Measurements from ENCODE around the gene TRMT2A. TPM values are rescaled to one million over a fixed set of nuclear protein-coding genes. Genes with fewer than 3 reads are reported as not detected.

Gene TRMT2A
- total RNA-seq, 2 experiments from 2014 or later: 71.8 to 75.2 TPM

DNA sequence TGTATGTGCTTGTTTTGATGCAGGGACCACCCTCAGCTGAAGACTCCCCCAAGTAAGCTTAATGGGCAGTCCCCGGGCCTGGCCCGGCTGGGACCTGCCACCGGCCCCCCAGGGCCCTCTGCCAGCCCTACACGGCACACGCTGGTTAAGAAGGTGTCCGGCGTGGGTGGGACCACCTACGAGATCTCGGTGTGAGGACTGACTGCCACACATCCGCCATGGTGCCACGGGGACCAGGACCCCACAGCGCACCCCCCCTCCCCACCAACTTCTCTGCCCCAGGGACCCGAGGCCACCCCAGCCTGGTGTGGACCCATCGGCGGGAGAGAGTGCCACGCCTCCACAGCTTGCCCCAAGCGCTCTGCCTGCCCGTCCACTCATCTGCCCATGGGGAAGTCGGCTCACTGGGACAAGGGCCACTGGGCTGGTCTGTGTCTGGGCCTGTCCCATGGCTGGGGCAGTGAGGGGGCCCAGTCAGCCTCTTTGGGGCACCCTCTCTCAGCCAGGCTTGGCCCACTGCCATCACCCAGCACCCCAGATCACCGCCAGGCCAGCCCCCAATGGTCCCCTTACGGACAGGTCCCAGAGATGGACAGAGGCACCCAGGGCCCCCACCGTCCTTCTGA is 28.3 kb upstream of the TRMT2A start:
- no peak for DNase-seq
- Mint-ChIP-seq H3K36me3 (ENCODE audit: low read depth) (no peaks in the 10 kb centered on the region), H3K4me3 (no peak overlapping the region), H3K27ac (no peak overlapping the region), H3K4me1 (no peaks in the 10 kb centered on the region), H3K27me3 (no peaks in the 10 kb centered on the region), H3K9me3 (no peaks in the 10 kb centered on the region)
- ChIA-PET POLR2A (no interaction called here), CTCF (no interaction called here)

DNA sequence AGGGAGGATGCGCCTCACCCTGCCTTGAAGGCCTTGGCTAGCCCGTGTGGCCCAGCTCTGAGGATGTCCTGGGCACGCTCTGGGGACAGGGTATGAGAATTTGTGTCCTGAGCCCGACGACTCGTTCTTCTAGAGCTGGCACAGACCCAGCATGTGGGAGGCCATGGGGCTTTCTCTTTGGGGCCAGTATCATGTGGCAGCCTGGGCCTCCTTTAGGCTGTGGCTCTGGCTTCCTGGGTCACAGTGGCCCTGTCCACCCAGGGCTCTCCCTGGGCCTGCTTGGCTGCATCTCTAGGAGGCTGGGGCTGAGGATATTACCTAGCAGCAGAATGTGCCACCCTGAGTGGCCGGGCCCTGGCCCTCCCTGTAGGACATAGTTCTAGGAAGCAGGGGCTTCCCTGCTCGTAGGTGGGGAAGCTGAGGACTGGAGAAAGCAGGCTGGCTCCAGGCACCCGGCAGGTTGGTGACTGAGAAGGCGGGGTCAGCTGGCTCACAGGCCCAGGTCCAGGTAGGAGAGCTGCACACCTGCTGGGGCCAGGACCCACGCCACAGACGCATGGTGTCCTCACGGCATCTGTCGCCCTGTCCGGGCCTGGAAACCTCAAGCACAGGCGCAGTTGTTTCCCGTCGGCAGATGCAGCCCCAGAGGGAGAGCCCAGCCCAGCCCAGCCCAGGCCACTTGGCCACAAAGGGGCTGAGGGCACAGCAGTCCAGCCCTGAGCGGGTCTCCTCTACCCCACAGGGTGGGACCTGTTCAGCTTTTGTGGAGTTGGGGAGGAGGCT is 27.0 kb upstream of the TRMT2A start:
- CTCF ChIA-PET: no interaction called here

DNA sequence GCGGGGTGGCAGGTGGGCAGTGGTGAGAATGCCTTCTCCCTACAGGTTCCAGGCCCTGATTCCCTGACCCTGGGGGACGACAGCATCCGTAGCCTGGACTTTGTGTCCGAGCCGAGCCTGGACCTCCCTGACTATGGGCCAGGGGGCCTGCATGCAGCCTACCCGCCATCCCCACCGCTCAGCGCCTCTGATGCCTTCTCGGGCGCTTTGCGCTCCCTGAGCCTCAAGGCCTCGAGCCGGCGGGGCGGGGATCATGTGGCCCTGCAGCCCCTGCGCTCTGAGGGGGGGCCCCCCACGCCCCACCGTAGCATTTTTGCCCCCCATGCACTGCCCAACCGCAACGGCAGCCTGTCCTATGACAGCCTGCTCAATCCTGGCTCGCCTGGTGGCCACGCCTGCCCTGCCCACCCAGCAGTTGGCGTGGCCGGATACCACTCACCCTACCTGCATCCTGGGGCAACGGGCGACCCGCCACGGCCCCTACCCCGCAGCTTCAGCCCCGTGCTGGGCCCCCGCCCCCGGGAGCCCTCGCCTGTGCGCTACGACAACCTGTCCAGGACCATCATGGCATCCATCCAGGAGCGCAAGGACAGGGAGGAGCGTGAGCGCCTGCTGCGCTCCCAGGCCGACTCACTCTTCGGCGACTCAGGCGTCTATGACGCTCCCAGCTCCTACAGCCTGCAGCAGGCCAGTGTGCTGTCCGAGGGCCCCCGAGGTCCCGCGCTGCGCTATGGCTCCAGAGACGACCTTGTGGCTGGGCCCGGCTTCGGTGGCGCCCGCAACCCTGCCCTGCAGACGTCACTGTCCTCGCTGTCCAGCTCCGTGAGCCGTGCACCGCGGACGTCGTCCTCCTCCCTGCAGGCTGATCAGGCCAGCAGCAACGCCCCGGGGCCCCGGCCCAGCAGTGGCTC is 25.9 kb upstream of the TRMT2A start:
- ChIA-PET CTCF (no interaction called here), POLR2A (no interaction called here)
- Mint-ChIP-seq H3K9me3 (no peaks in the 10 kb centered on the region), H3K4me3 (no peak overlapping the region), H3K27ac (no peak overlapping the region), H3K36me3 (ENCODE audit: low read depth) (no peaks in the 10 kb centered on the region), H3K27me3 (no peaks in the 10 kb centered on the region), H3K4me1 (no peaks in the 10 kb centered on the region)
- no peak for DNase-seq

More for the DNA sequence above, 27.0 kb upstream of the TRMT2A start:
- H3K4me3 Mint-ChIP-seq: no peak overlapping the region
- H3K9me3 Mint-ChIP-seq: no peaks in the 10 kb centered on the region
- no peaks in the 10 kb centered on the region for H3K27me3 Mint-ChIP-seq
- H3K36me3 Mint-ChIP-seq (ENCODE audit: low read depth): no peaks in the 10 kb centered on the region
- no peak overlapping the region for H3K27ac Mint-ChIP-seq
- POLR2A ChIA-PET: no interaction called here
- no peak for DNase-seq
- H3K4me1 Mint-ChIP-seq: no peaks in the 10 kb centered on the region

DNA sequence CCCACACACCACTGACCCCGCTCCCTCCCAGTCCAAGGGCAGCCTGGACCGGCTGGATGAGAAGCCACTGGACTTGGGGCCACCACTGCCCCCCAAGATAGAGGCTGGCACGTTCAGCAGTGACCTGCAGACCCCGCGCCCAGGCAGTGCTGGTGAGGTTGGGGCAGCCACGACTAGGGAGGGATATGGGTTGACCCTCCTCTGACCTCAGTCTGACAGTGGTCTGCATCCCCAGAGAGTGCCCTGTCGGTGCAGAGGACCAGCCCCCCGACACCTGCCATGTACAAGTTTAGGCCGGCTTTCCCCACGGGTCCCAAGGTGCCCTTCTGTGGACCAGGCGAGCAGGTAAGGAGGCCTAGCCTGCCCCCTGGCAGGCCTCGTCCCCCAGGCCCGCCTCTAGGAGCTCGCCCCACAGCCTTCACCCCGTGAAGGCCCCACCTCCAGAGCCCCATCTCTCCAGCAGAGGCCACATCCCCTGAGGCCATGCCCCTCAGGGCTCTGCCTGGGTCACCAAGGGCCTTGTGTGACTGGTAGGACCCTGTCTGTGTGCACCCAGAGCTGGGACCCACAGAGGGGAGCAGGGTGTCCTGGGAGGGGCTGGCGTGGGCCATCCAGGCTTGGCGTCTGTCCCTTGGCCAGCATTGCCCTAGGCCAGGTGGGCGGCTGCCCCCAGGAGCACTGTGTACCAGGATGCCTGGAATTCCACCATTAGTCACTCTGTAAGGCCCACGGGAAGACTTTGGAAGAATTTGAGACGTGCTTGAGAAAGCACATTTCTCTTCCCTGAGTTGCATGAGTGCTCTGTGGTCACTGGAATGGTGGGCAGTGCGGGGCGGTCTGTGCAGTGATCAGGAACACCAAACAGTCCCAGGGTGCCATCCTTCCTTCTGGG is 24.4 kb upstream of the TRMT2A start:
- Mint-ChIP-seq H3K27ac (no peak overlapping the region), H3K4me3 (no peak overlapping the region), H3K36me3 (ENCODE audit: low read depth) (no peaks in the 10 kb centered on the region), H3K4me1 (no peaks in the 10 kb centered on the region), H3K27me3 (no peaks in the 10 kb centered on the region), H3K9me3 (no peaks in the 10 kb centered on the region)
- POLR2A ChIA-PET: no interaction called here
- no peak for DNase-seq
- CTCF ChIA-PET: no interaction called here

DNA sequence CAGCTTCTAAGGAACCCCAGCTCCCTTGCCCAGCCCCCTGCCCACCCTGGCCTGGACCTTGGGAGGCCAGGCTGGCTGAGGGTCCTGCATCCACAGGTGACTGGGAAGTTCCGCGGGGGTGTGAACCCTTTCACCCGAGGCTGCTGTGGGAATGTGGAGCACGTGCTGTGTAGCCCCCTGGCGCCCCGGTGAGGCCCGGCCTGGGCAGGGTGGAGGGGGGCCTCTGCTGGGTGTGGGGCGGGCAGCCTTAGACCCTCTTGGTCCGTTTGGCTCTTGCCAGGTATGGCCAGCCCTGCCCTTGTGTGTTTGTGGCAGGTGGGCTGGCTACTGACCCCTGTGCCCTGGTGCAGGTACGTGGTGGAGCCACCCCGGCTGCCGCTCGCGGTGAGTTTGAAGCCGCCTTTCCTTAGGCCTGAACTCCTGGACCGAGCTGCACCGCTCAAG is 23.5 kb upstream of the TRMT2A start:
- Mint-ChIP-seq H3K27ac (no peak overlapping the region), H3K4me3 (no peak overlapping the region), H3K27me3 (no peaks in the 10 kb centered on the region), H3K36me3 (ENCODE audit: low read depth) (no peaks in the 10 kb centered on the region), H3K4me1 (no peaks in the 10 kb centered on the region), H3K9me3 (no peaks in the 10 kb centered on the region)
- DNase-seq: no peak
- CTCF ChIA-PET: interaction anchor here (0.6 kb wide), 1 partner anchor 618 kb away, joined by 3 read pairs; no protein-coding TSS in a partner anchor
- POLR2A ChIA-PET: interaction anchor here (0.6 kb wide), 1 partner anchor 10 kb away, joined by 3 read pairs; no protein-coding TSS in a partner anchor

DNA sequence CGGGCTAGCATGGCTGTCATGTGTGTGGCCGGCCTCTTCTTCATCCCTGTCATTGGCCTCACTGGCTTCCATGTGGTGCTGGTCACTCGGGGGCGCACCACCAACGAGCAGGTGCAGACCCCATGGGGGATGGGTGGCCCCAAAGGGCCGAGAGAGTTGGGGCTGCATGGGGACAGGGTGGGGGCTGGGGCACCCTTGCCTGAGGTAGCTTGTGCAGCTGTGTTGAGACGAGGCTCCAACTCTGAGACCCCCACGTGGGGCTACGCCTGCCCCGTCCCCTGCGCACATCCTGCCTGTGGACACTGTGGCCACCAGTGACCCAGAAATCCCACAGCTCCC is 23.1 kb upstream of the TRMT2A start:
- POLR2A ChIA-PET: no interaction called here
- Mint-ChIP-seq H3K36me3 (ENCODE audit: low read depth) (no peaks in the 10 kb centered on the region), H3K27me3 (no peaks in the 10 kb centered on the region), H3K27ac (no peak overlapping the region), H3K4me3 (no peak overlapping the region), H3K9me3 (no peaks in the 10 kb centered on the region), H3K4me1 (no peaks in the 10 kb centered on the region)
- DNase-seq: no peak
- CTCF ChIA-PET: interaction anchor here (0.6 kb wide), 1 partner anchor 618 kb away, joined by 3 read pairs; no protein-coding TSS in a partner anchor

DNA sequence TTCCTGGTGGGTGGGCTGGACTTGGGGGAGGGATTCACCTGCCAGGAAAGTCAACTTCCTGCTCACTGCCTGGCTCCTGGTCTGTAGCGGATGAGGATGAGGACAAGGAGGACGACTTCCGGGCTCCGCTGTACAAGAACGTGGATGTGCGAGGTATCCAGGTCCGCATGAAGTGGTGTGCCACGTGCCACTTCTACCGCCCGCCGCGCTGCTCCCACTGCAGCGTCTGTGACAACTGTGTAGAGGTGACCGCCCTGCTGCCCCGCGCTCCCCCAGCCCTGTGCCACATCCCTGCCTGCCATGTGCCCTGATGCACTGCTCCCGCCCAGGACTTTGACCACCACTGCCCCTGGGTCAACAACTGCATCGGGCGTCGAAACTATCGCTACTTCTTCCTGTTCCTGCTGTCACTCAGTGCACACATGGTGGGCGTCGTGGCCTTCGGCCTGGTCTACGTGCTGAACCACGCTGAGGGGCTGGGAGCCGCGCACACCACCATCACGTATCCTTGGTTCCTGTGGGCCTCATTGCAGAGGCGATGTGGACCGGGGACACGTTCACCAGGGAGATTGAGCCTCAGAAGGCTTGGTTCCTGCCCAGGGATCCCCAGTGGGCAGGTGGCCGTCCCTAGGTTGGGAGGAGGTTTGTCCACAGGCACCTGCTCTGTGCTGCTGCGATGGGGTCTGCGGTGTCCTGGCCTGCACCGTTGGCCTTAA is 22.5 kb upstream of the TRMT2A start:
- no peak overlapping the region for H3K27ac Mint-ChIP-seq
- H3K27me3 Mint-ChIP-seq: no peaks in the 10 kb centered on the region
- H3K9me3 Mint-ChIP-seq: no peaks in the 10 kb centered on the region
- no peak for DNase-seq
- H3K4me3 Mint-ChIP-seq: no peak overlapping the region
- ChIA-PET CTCF (interaction anchor here (0.6 kb wide), 1 partner anchor 619 kb away, joined by 3 read pairs; no protein-coding TSS in a partner anchor), POLR2A (no interaction called here)
- H3K4me1 Mint-ChIP-seq: no peaks in the 10 kb centered on the region
- H3K36me3 Mint-ChIP-seq (ENCODE audit: low read depth): no peaks in the 10 kb centered on the region

DNA sequence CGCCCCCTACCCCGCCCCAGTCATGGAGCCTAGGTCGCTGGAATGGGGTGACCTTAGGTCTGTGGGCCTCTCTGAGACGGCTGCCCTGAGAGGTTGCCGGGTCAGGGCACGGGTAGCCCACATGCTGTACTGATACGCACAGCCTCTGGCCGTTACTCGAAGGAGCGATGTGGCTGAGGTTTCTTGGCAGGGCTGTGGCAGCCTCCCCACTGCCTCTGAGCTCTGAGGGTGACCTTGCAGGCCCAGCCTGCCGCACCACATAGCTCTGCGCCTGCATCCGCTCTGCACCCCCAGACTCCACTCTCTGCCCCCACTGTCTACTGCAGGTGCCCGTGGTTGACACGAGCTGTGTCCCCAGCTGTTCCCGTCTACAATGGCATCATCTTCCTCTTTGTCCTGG is 21.8 kb upstream of the TRMT2A start:
- Mint-ChIP-seq H3K4me3 (no peak overlapping the region), H3K4me1 (peaks cover under 1% of the 10 kb centered on the region), H3K9me3 (no peaks in the 10 kb centered on the region), H3K27me3 (no peaks in the 10 kb centered on the region), H3K36me3 (ENCODE audit: low read depth) (no peaks in the 10 kb centered on the region), H3K27ac (no peak overlapping the region)
- CTCF ChIA-PET: no interaction called here
- DNase-seq: no peak
- POLR2A ChIA-PET: no interaction called here

DNA sequence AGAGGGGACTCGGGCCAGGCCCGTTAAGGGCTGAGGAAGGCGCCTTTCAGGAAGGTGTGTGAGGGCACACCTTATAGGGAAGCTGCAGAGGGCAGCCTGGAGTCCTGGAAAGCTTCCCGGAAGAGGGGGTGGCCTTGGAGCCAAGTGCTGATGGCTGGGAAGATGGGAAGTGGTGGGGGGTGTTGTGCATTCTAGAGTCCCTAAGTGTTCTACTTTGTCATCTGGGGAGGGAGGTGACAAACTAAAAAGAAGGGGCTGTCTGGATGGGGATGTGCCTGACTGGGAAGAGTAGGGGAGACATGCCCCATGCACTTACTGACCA is 21.4 kb upstream of the TRMT2A start:
- H3K4me3 Mint-ChIP-seq: no peak overlapping the region
- H3K4me1 Mint-ChIP-seq: peaks cover 3% of the 10 kb centered on the region
- no peak overlapping the region for H3K27ac Mint-ChIP-seq
- H3K9me3 Mint-ChIP-seq: no peaks in the 10 kb centered on the region
- ChIA-PET POLR2A (no interaction called here), CTCF (no interaction called here)
- no peaks in the 10 kb centered on the region for H3K36me3 Mint-ChIP-seq (ENCODE audit: low read depth)
- no peaks in the 10 kb centered on the region for H3K27me3 Mint-ChIP-seq
- DNase-seq: no peak

DNA sequence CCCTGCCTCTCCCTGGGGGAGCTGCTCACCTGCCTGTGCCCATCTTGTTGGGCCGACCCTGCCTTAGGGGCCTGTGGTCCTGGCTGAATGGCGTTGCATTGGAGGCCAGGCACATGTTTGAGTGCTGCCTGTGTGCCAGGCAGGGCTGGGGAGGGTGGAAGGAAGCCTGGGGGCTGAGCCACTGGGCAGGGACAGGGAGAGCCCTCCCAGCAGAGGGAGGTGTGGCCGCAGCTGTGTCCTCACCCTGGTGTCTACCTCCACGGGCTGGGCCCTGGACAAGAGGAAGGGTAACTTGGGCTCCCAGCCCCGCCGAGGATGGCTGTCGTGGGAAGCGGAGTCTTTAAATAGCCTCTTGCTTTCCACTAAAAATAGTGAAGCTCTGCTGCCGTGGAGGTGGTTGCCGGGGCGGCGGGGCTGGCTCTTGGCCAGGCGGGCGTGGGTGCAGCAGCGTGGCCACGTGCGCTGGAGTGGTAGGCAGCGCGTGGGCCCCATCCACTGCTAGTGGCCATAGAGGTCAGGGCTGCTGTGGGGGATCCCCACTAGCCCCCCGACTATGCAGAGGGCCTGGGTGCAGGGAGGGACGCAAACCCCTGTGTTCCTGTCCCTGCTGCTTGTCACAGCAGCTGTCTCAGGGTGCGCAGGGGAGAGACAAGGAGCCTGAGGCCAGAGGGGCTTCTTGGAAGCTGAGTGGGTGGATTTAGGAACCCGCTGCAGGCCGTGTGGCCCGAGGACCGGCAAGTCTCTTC is 20.8 kb upstream of the TRMT2A start:
- H3K4me3 Mint-ChIP-seq: no peak overlapping the region
- DNase-seq: no peak
- no peaks in the 10 kb centered on the region for H3K36me3 Mint-ChIP-seq (ENCODE audit: low read depth)
- CTCF ChIA-PET: no interaction called here
- no peaks in the 10 kb centered on the region for H3K9me3 Mint-ChIP-seq
- H3K4me1 Mint-ChIP-seq: peaks cover 8% of the 10 kb centered on the region
- POLR2A ChIA-PET: no interaction called here
- H3K27ac Mint-ChIP-seq: no peak overlapping the region
- H3K27me3 Mint-ChIP-seq: no peaks in the 10 kb centered on the region

DNA sequence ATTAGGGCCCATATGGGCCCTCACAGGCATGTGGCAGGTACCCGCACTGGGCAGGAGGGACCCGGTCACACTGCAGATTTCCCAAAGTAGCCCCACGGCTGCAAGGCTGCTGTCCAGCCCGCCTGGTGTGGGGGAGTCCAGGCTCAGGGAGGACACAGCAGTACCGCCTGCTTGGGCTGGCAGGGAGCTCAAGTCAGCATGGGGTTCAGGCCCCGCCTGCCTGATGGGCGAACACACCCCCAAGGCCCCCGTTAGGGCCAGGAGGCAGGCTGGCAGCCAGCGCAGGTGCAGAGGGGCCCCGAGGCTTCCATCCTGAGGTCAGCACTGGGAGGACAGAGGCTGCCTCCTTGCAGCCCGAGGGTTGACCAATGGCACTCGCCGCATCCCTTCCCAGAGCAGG is 20.1 kb upstream of the TRMT2A start:
- Mint-ChIP-seq H3K36me3 (ENCODE audit: low read depth) (no peaks in the 10 kb centered on the region), H3K9me3 (no peaks in the 10 kb centered on the region), H3K27me3 (no peaks in the 10 kb centered on the region), H3K27ac (no peak overlapping the region), H3K4me3 (no peak overlapping the region), H3K4me1 (peaks cover 9% of the 10 kb centered on the region)
- ChIA-PET POLR2A (no interaction called here), CTCF (no interaction called here)
- no peak for DNase-seq

DNA sequence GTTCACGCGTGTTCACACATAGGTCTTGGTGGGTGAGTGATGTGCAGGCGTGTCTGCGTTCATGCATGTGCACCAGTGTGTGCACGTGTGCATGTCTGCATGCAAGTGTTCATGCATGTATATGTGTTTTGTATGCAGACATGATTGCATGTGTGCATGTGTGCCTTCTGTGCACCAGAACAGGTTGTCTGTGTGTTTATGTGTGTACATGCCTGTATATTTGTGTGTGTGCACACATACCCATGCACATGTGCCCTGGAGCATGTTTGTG is 19.5 kb upstream of the TRMT2A start:
- POLR2A ChIA-PET: no interaction called here
- Mint-ChIP-seq H3K27me3 (no peaks in the 10 kb centered on the region), H3K4me3 (no peak overlapping the region), H3K9me3 (no peaks in the 10 kb centered on the region), H3K4me1 (peaks cover 9% of the 10 kb centered on the region), H3K27ac (no peak overlapping the region), H3K36me3 (ENCODE audit: low read depth) (no peaks in the 10 kb centered on the region)
- CTCF ChIA-PET: no interaction called here
- no peak for DNase-seq
